Osteoblast (primary cell): ENCODE measurements around the gene VSTM2B. TPM values are rescaled to one million over a fixed set of nuclear protein-coding genes. Genes with fewer than 3 reads are reported as not detected.

ENCODE experiments used
- DNase-seq: peaks from one replicate; pipeline ENCODE4 v3.0.0; 2011; ENCODE audit warnings: low spot score, mixed read lengths; ENCODE audit not compliant: insufficient read length; ENCODE audit errors: missing footprints
- H2AFZ ChIP-seq: 2 replicates; pipeline ENCODE4 v1.6.0; 2011; ENCODE audit warnings: mild to moderate bottlenecking, low read length
- H3K27ac ChIP-seq: 2 replicates; pipeline ENCODE4 v1.5.1; 2011; ENCODE audit warnings: mild to moderate bottlenecking, low read depth, low read length, moderate library complexity
- H3K27me3 ChIP-seq: 2 replicates; pipeline ENCODE4 v1.6.0; 2012; ENCODE audit warnings: mild to moderate bottlenecking, control low read depth, inconsistent platforms, low read length, moderate library complexity; ENCODE audit not compliant: insufficient read depth
- H3K36me3 ChIP-seq: 2 replicates; pipeline ENCODE4 v1.5.1; 2011; ENCODE audit warnings: mild to moderate bottlenecking, low read length, control low read depth, moderate library complexity; ENCODE audit not compliant: insufficient read depth
- H3K4me1 ChIP-seq: 2 replicates; pipeline ENCODE4 v1.5.1; 2011; ENCODE audit warnings: mild to moderate bottlenecking, low read length, control low read depth, moderate library complexity; ENCODE audit not compliant: insufficient read depth
- H3K4me2 ChIP-seq: 2 replicates; pipeline ENCODE4 v1.6.0; 2011; ENCODE audit warnings: mild to moderate bottlenecking, low read length; ENCODE audit not compliant: insufficient read depth
- H3K4me3 ChIP-seq: fragments of 200-600 bp; sonication (generic); 3 replicates; pipeline ENCODE4 v1.5.1; 2012; ENCODE audit warnings: mild to moderate bottlenecking, low read length, inconsistent platforms; ENCODE audit not compliant: insufficient read depth
- H3K79me2 ChIP-seq: 2 replicates; pipeline ENCODE4 v1.6.0; 2012; ENCODE audit warnings: mild to moderate bottlenecking, low read length, control low read depth, inconsistent platforms; ENCODE audit not compliant: insufficient read depth
- H3K9me3 ChIP-seq: 2 replicates; pipeline ENCODE4 v1.5.1; 2011; ENCODE audit warnings: low read depth, low read length, control low read depth
- H4K20me1 ChIP-seq: 2 replicates; pipeline ENCODE4 v1.6.0; 2012; ENCODE audit warnings: mild to moderate bottlenecking, low read length, control low read depth; ENCODE audit not compliant: insufficient read depth
- CTCF ChIP-seq: IDR thresholded peaks from 2 replicates; pipeline ENCODE4 v1.5.1; 2011; ENCODE audit warnings: mild to moderate bottlenecking, low read depth, low read length, moderate library complexity; ENCODE audit errors: extremely low read depth
- total RNA-seq: library from RNA; depleted of rRNA; stranded (reverse); fragments of >200 nt; gene quantifications from 2 replicates; pipeline ENCODE4 v1.2.3, GENCODE V29; 2012

The VSTM2B gene
- total RNA-seq, 1 donor, result not detected

GRCh38 chr19:29497241-29497640 lies 28.6 kb upstream of the VSTM2B start:
- Histone ChIP-seq H3K27me3 (no peaks in the 10 kb centered on the region), H3K27ac (no peak overlapping the region), H3K4me2 (no peak overlapping the region), H3K9me3 (no peaks in the 10 kb centered on the region), H3K4me1 (no peaks in the 10 kb centered on the region), H2AFZ (no peak overlapping the region), H3K4me3 (no peak overlapping the region), H3K79me2 (no peaks in the 10 kb centered on the region), H3K36me3 (no peaks in the 10 kb centered on the region), H4K20me1 (no peaks in the 10 kb centered on the region)
- DNase-seq, result no peak
- no peak for TF ChIP-seq CTCF

GRCh38 chr19:29497686-29498436 lies 27.9 kb upstream of the VSTM2B start:
- Histone ChIP-seq H3K36me3 (no peaks in the 10 kb centered on the region), H3K4me2 (no peak overlapping the region), H3K9me3 (no peaks in the 10 kb centered on the region), H4K20me1 (no peaks in the 10 kb centered on the region), H2AFZ (no peak overlapping the region), H3K4me3 (no peak overlapping the region), H3K79me2 (no peaks in the 10 kb centered on the region), H3K27ac (no peak overlapping the region), H3K27me3 (no peaks in the 10 kb centered on the region), H3K4me1 (no peaks in the 10 kb centered on the region)
- DNase-seq, result no peak
- TF ChIP-seq CTCF, result no peak

- Histone ChIP-seq H3K27me3 (no peaks in the 10 kb centered on the region), H3K4me3 (no peak overlapping the region), H2AFZ (no peak overlapping the region), H3K36me3 (no peaks in the 10 kb centered on the region), H3K27ac (no peak overlapping the region), H3K9me3 (no peaks in the 10 kb centered on the region), H3K4me1 (no peaks in the 10 kb centered on the region), H3K79me2 (no peaks in the 10 kb centered on the region), H3K4me2 (no peak overlapping the region), H4K20me1 (no peaks in the 10 kb centered on the region)
- DNase-seq, result no peak
- no peak for TF ChIP-seq CTCF
Observed at GRCh38 chr19:29499261-29499920, 26.4 kb upstream of the VSTM2B start.

- Histone ChIP-seq H3K36me3 (no peaks in the 10 kb centered on the region), H3K27me3 (no peaks in the 10 kb centered on the region), H3K4me2 (no peak overlapping the region), H3K4me3 (no peak overlapping the region), H2AFZ (no peak overlapping the region), H3K4me1 (no peaks in the 10 kb centered on the region), H4K20me1 (no peaks in the 10 kb centered on the region), H3K9me3 (no peaks in the 10 kb centered on the region), H3K79me2 (no peaks in the 10 kb centered on the region), H3K27ac (no peak overlapping the region)
- DNase-seq, result no peak
- no peak for TF ChIP-seq CTCF
Observed at GRCh38 chr19:29499921-29500590, 25.7 kb upstream of the VSTM2B start.
